Measurements from ENCODE around the gene PCSK6. TPM values are rescaled to one million over a fixed set of nuclear protein-coding genes. Genes with fewer than 3 reads are reported as not detected.

Gene PCSK6
- total RNA-seq, 3 donors from 2014 or later (not counting 1 experiment from before 2014, with no cell fraction given): 1.5 to 2.4 (median 2.4) TPM

DNA sequence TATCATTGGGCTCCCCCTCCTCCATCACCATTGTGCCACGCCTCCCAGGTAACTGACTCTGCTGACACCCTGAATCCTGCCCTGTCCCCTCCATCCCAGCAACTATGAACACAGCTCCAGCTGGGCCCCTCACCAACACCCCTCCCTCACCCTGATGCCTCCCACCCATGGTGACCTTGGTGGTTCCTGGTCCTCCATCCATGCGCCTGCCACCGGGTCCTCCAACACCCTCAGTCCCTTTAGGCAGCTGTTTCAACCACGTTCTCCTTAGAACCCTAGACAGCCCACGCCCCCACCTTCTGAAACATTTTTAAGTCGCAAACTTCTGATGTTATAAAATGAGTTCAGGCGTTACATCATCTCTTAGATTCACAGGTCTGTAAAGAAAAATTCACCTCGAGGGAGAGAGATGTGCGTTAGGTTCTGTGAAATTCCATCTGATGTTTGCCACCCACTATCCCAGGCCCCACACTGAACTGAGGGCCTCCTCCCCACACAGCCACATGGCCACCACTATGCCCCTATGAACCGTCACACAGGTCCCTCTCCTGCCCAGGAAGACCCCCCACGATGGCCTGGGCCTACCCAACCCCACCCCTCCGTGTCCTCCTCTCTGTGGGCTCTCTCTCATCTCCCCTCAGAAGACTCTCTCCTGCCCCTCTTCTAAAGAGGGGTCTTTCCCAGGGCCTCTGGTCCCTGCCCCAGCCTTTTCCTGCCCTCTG, 29.8 kb downstream of the PCSK6 start:
- Histone ChIP-seq H3K4me1 (ENCODE audit: control insufficient read depth, insufficient read depth, low read length) (no peaks in the 10 kb centered on the region), H3K36me3 (ENCODE audit: control insufficient read depth, insufficient read depth, low read length) (no peaks in the 10 kb centered on the region), H3K27me3 (ENCODE audit: control insufficient read depth, insufficient read depth, low read length) (no peaks in the 10 kb centered on the region), H3K4me3 (ENCODE audit: low read length) (no peak overlapping the region), H3K9me3 (ENCODE audit: control insufficient read depth, insufficient read depth, low read length) (no peaks in the 10 kb centered on the region), H3K27ac (ENCODE audit: low read length) (no peak overlapping the region)
- no peak for DNase-seq
- no peaks in the 10 kb centered on the region for H3K4me1 Mint-ChIP-seq
- intact Hi-C loops (cut with micrococcal nuclease): no loop called here
- no peaks in the 10 kb centered on the region for H3K36me3 Mint-ChIP-seq
- no peak for ATAC-seq
- TF ChIP-seq, protein P1, sequence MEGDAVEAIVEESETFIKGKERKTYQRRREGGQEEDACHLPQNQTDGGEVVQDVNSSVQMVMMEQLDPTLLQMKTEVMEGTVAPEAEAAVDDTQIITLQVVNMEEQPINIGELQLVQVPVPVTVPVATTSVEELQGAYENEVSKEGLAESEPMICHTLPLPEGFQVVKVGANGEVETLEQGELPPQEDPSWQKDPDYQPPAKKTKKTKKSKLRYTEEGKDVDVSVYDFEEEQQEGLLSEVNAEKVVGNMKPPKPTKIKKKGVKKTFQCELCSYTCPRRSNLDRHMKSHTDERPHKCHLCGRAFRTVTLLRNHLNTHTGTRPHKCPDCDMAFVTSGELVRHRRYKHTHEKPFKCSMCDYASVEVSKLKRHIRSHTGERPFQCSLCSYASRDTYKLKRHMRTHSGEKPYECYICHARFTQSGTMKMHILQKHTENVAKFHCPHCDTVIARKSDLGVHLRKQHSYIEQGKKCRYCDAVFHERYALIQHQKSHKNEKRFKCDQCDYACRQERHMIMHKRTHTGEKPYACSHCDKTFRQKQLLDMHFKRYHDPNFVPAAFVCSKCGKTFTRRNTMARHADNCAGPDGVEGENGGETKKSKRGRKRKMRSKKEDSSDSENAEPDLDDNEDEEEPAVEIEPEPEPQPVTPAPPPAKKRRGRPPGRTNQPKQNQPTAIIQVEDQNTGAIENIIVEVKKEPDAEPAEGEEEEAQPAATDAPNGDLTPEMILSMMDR (IDR thresholded peaks at IDR 0.05): no peak
- no peak overlapping the region for H3K4me3 Mint-ChIP-seq
- WGBS (ENCODE audit: insufficient coverage): 90% methylated on average over 12 of the region's 12 CpGs
- H3K9me3 Mint-ChIP-seq: no peaks in the 10 kb centered on the region
- no peak overlapping the region for H3K27ac Mint-ChIP-seq
- H3K27me3 Mint-ChIP-seq (ENCODE audit: low read depth in 2 of 2): peaks cover 10 to 19% of the 10 kb centered on the region in 2 donors

DNA sequence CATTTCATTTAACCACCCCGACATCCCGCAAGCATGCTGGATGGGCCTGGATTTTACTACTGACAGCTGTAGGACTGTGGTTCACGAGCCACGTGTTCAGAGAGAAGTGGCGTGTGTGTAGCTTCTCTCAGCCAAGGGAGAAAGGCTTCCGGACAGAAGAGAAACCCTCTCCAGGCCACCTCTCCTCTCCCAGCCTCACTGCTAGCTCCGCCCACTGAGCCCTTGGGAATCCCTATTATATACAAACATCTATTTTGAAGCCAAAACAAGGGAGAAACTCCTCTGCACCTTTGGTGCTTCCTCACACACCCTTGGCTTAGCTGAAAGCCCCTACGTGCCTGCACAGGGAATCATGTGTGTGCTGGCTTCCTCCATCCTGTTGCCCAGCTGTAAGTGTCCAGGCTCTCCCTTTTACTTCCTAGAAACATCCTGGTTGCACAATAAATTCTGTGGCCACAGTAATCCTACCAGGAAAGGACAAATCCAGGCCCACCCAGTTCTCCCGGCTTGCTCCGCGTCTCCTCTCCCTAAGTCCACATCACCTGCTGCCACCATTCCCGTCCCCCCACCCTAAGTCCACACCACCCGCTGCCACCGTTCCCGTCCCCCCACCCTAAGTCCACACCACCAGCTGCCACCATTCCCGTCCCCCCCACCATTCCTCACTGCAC, 30.5 kb downstream of the PCSK6 start:
- no peaks in the 10 kb centered on the region for H3K4me1 Mint-ChIP-seq
- TF ChIP-seq, protein P1 (IDR thresholded peaks at IDR 0.05): no peak
- H3K9me3 Mint-ChIP-seq: no peaks in the 10 kb centered on the region
- no peaks in the 10 kb centered on the region for H3K36me3 Mint-ChIP-seq
- Histone ChIP-seq H3K27me3 (ENCODE audit: control insufficient read depth, insufficient read depth, low read length) (no peaks in the 10 kb centered on the region), H3K4me1 (ENCODE audit: control insufficient read depth, insufficient read depth, low read length) (no peaks in the 10 kb centered on the region), H3K4me3 (ENCODE audit: low read length) (no peak overlapping the region), H3K9me3 (ENCODE audit: control insufficient read depth, insufficient read depth, low read length) (no peaks in the 10 kb centered on the region), H3K27ac (ENCODE audit: low read length) (no peak overlapping the region), H3K36me3 (ENCODE audit: control insufficient read depth, insufficient read depth, low read length) (no peaks in the 10 kb centered on the region)
- ATAC-seq (no peak), DNase-seq (no peak)
- H3K4me3 Mint-ChIP-seq: no peak overlapping the region
- peaks cover 9 to 19% of the 10 kb centered on the region in 2 donors for H3K27me3 Mint-ChIP-seq (ENCODE audit: low read depth in 2 of 2)
- no peak overlapping the region for H3K27ac Mint-ChIP-seq
- WGBS (ENCODE audit: insufficient coverage): 82% methylated on average over 16 of the region's 16 CpGs
- intact Hi-C loops (cut with micrococcal nuclease): no loop called here

DNA sequence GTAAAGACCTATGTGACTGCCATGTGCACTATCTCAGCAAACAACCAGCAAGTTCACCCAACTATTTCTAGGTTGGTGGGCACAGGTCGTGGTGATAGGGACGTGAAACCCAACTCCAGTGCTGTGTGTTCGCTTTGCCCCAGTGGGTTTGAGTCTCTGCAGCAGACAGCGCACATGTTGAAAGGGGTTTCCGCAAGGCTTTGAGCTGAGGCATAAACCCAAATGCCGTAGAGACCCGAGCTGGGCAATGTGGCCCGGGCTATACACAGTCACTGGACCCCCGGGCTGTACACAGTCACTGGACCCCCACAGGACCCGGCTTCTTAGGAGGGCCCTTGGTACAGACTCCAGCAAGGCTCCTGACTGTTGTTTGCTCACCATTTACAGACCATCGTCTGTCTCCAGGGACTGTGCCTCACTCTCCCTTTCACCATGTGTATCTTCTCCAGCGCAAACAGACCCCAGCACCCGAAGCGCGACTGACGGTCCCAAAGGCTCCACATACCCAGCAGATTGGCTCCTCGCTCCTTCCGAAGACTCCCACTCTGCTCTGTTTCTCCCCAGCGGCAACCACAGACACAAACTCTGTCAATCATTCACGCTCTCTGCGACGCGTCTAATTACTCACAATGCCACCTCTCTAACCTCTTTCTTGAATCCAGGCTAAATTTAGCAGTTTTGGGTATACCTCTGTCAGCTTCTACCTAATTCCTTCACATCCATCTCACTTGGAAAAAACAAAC, 31.2 kb downstream of the PCSK6 start:
- Histone ChIP-seq H3K27ac (ENCODE audit: low read length) (no peak overlapping the region), H3K36me3 (ENCODE audit: control insufficient read depth, insufficient read depth, low read length) (no peaks in the 10 kb centered on the region), H3K27me3 (ENCODE audit: control insufficient read depth, insufficient read depth, low read length) (no peaks in the 10 kb centered on the region), H3K9me3 (ENCODE audit: control insufficient read depth, insufficient read depth, low read length) (no peaks in the 10 kb centered on the region), H3K4me1 (ENCODE audit: control insufficient read depth, insufficient read depth, low read length) (no peaks in the 10 kb centered on the region), H3K4me3 (ENCODE audit: low read length) (no peak overlapping the region)
- TF ChIP-seq, protein P1 (IDR thresholded peaks at IDR 0.05): no peak
- H3K4me3 Mint-ChIP-seq: no peak overlapping the region
- no peaks in the 10 kb centered on the region for H3K9me3 Mint-ChIP-seq
- no peaks in the 10 kb centered on the region for H3K36me3 Mint-ChIP-seq
- intact Hi-C loops (cut with micrococcal nuclease): no loop called here
- ATAC-seq: no peak
- no peak overlapping the region for H3K27ac Mint-ChIP-seq
- DNase-seq: no peak
- 83% methylated on average over 23 of the region's 23 CpGs for WGBS (ENCODE audit: insufficient coverage)
- H3K4me1 Mint-ChIP-seq: no peaks in the 10 kb centered on the region
- H3K27me3 Mint-ChIP-seq (ENCODE audit: low read depth in 2 of 2): peaks cover 2 to 16% of the 10 kb centered on the region in 2 donors
